IPS DF 6.9 (cell line): ENCODE data around the gene EIF4ENIF1.
"Not testable (repeated sequence)": the region's sequence is repeated elsewhere in the genome, so short reads cannot be mapped to it uniquely, and the experiment has no call there.

Experiments used
- DNase-seq: peaks from one replicate; pipeline ENCODE4 v3.0.0-alpha.2; 2013; ENCODE audit warnings: low read depth, low spot score
- H3K27ac ChIP-seq: one replicate; pipeline ENCODE4 v1.5.1; 2013; ENCODE audit warnings: low read length, control low read depth
- H3K27me3 ChIP-seq: 2 replicates; pipeline ENCODE4 v1.6.1; 2013; ENCODE audit warnings: mild to moderate bottlenecking, low read length; ENCODE audit not compliant: control insufficient read depth, insufficient read depth
- H3K36me3 ChIP-seq: 2 replicates; pipeline ENCODE4 v1.6.1; 2013; ENCODE audit warnings: low read length; ENCODE audit not compliant: control insufficient read depth, insufficient read depth
- H3K4me1 ChIP-seq: 2 replicates; pipeline ENCODE4 v1.6.1; 2013; ENCODE audit warnings: low read length; ENCODE audit not compliant: control insufficient read depth, insufficient read depth
- H3K4me3 ChIP-seq: 2 replicates; pipeline ENCODE4 v1.5.1; 2013; ENCODE audit warnings: mild to moderate bottlenecking, low read length
- H3K9me3 ChIP-seq: 2 replicates; pipeline ENCODE4 v1.6.1; 2013; ENCODE audit warnings: low read length, inconsistent platforms; ENCODE audit not compliant: control insufficient read depth, insufficient read depth
- WGBS: extraction: QIAGEN DNeasy Blood & Tissue Kit; methylation state at CpG from one replicate; pipeline ENCODE4 v1.1.7; 2013; ENCODE audit warnings: mixed read lengths, missing lambda C conversion rate; ENCODE audit not compliant: insufficient read length, insufficient coverage; 5-methylcytosine and 5-hydroxymethylcytosine counted together

The EIF4ENIF1 gene

GRCh38 chr22:31445642-31446041, 44.0 kb downstream of the EIF4ENIF1 start:
- no peaks in the 10 kb centered on the region for H3K4me1 ChIP-seq
- H3K9me3 ChIP-seq: no peaks in the 10 kb centered on the region
- peaks cover 8% of the 10 kb centered on the region; the same call in 1 of the 2 replicates for H3K36me3 ChIP-seq
- WGBS: no CpG with 5 or more reads among the region's 3 CpGs
- DNase-seq: no peak
- H3K27ac ChIP-seq: no peak overlapping the region
- no peak overlapping the region for H3K4me3 ChIP-seq
- H3K27me3 ChIP-seq: no peaks in the 10 kb centered on the region

- H3K27me3 ChIP-seq: no peaks in the 10 kb centered on the region
- no peak for DNase-seq
- no peaks in the 10 kb centered on the region for H3K4me1 ChIP-seq
- no CpG with 5 or more reads among the region's 7 CpGs for WGBS
- no peak overlapping the region for H3K4me3 ChIP-seq
- H3K36me3 ChIP-seq: peaks cover 18% of the 10 kb centered on the region
- H3K27ac ChIP-seq: no peak overlapping the region
- H3K9me3 ChIP-seq: no peaks in the 10 kb centered on the region
Measured at GRCh38 chr22:31443516-31443915, 46.1 kb downstream of the EIF4ENIF1 start.

- WGBS: no CpG with 5 or more reads among the region's 5 CpGs
- H3K36me3 ChIP-seq: peaks cover 18% of the 10 kb centered on the region
- DNase-seq: no peak
Measured at GRCh38 chr22:31442768-31443489, 46.7 kb downstream of the EIF4ENIF1 start.

GRCh38 chr22:31441652-31442051, 48.0 kb downstream of the EIF4ENIF1 start:
- Histone ChIP-seq H3K4me1 (no peaks in the 10 kb centered on the region), H3K36me3 (peaks cover 25% of the 10 kb centered on the region), H3K27me3 (no peaks in the 10 kb centered on the region), H3K27ac (no peak overlapping the region), H3K4me3 (no peak overlapping the region), H3K9me3 (no peaks in the 10 kb centered on the region)
- no peak for DNase-seq
- no CpG with 5 or more reads among the region's 5 CpGs for WGBS

More at GRCh38 chr22:31442768-31443489, 46.7 kb downstream of the EIF4ENIF1 start:
- Histone ChIP-seq H3K9me3 (no peaks in the 10 kb centered on the region), H3K27ac (no peak overlapping the region), H3K4me1 (no peaks in the 10 kb centered on the region), H3K4me3 (no peak overlapping the region), H3K27me3 (no peaks in the 10 kb centered on the region)

- Histone ChIP-seq H3K9me3 (no peaks in the 10 kb centered on the region), H3K36me3 (peaks cover 27% of the 10 kb centered on the region)
Measured at GRCh38 chr22:31440681-31441080, 49.0 kb downstream of the EIF4ENIF1 start.

GRCh38 chr22:31439808-31440207, 49.8 kb downstream of the EIF4ENIF1 start:
- H3K36me3 ChIP-seq: peaks cover 31% of the 10 kb centered on the region
- H3K4me3 ChIP-seq: no peak overlapping the region
- H3K27me3 ChIP-seq: no peaks in the 10 kb centered on the region
- no peak for DNase-seq
- no peak overlapping the region for H3K27ac ChIP-seq
- H3K4me1 ChIP-seq: no peaks in the 10 kb centered on the region
- no peaks in the 10 kb centered on the region for H3K9me3 ChIP-seq
- no CpG with 5 or more reads among the region's 8 CpGs for WGBS

More at GRCh38 chr22:31440681-31441080, 49.0 kb downstream of the EIF4ENIF1 start:
- Histone ChIP-seq H3K4me3 (no peak overlapping the region), H3K27me3 (no peaks in the 10 kb centered on the region), H3K27ac (no peak overlapping the region), H3K4me1 (no peaks in the 10 kb centered on the region)
- no peak for DNase-seq
- WGBS: no CpG with 5 or more reads among the region's 7 CpGs

- H3K27ac ChIP-seq: no peak overlapping the region
- H3K4me3 ChIP-seq: no peak overlapping the region
- DNase-seq: no peak
- no peaks in the 10 kb centered on the region for H3K4me1 ChIP-seq
- no peaks in the 10 kb centered on the region for H3K27me3 ChIP-seq
- H3K36me3 ChIP-seq: peaks cover 33% of the 10 kb centered on the region
- H3K9me3 ChIP-seq: no peaks in the 10 kb centered on the region
- no CpG with 5 or more reads among the region's 3 CpGs for WGBS
Measured at GRCh38 chr22:31436132-31436531, 53.5 kb downstream of the EIF4ENIF1 start.

GRCh38 chr22:31431950-31432349, 57.7 kb downstream of the EIF4ENIF1 start:
- no CpG with 5 or more reads among the region's 5 CpGs for WGBS
- DNase-seq: no peak
- peaks cover 18% of the 10 kb centered on the region; the same call in 1 of the 2 replicates for H3K36me3 ChIP-seq
- H3K9me3 ChIP-seq: no peaks in the 10 kb centered on the region
- H3K27ac ChIP-seq: no peak overlapping the region
- no peaks in the 10 kb centered on the region for H3K27me3 ChIP-seq
- H3K4me1 ChIP-seq: no peaks in the 10 kb centered on the region
- H3K4me3 ChIP-seq: no peak overlapping the region

- WGBS: no CpG with 5 or more reads among the region's 9 CpGs
- no peak overlapping the region for H3K4me3 ChIP-seq
- peaks cover 10% of the 10 kb centered on the region; the same call in 1 of the 2 replicates for H3K36me3 ChIP-seq
- no peaks in the 10 kb centered on the region for H3K9me3 ChIP-seq
- no peaks in the 10 kb centered on the region for H3K27me3 ChIP-seq
- H3K4me1 ChIP-seq: no peaks in the 10 kb centered on the region
- no peak for DNase-seq
- no peak overlapping the region for H3K27ac ChIP-seq
Measured at GRCh38 chr22:31425331-31426050, 64.2 kb downstream of the EIF4ENIF1 start.

GRCh38 chr22:31402350-31402749, 87.3 kb downstream of the EIF4ENIF1 start:
- H3K27ac ChIP-seq, H3K9me3 ChIP-seq, H3K27me3 ChIP-seq, DNase-seq, H3K4me3 ChIP-seq, H3K4me1 ChIP-seq, H3K36me3 ChIP-seq: not testable (repeated sequence)
- no CpG with 5 or more reads among the region's 2 CpGs for WGBS
